GM23338 (cell line): ENCODE results near the gene SIRPB2. TPM values are rescaled to one million over a fixed set of nuclear protein-coding genes. Genes with fewer than 3 reads are reported as not detected.

Experiments
- ATAC-seq: fragments of 200-7000 bp; cut with Tn5 transposase; 3 replicates; pipeline ENCODE4 v1.9.1; 2020
- DNase-seq: peaks from one replicate; pipeline ENCODE4 v3.0.0-alpha.2; 2015; ENCODE audit warnings: low spot score
- H2AFZ ChIP-seq: fragments of 200-600 bp; sonication (generic); 2 replicates; pipeline ENCODE4 v1.8.0; 2016; ENCODE audit warnings: antibody characterized with exemption, mild to moderate bottlenecking, moderate library complexity
- H3F3A ChIP-seq: fragments of 200-600 bp; sonication (generic); replicated peaks from 2 replicates; pipeline ENCODE4 v1.8.0; 2017; ENCODE audit warnings: antibody characterized with exemption, mixed run types, low read depth
- H3K27ac ChIP-seq: fragments of 200-600 bp; sonication (generic); 2 replicates; pipeline ENCODE4 v1.6.1; 2016; ENCODE audit warnings: low read depth
- H3K27me3 ChIP-seq: fragments of 200-600 bp; sonication (generic); 2 replicates; pipeline ENCODE4 v1.8.0; 2016; ENCODE audit warnings: mild to moderate bottlenecking, mixed run types, moderate library complexity; ENCODE audit not compliant: insufficient read depth
- H3K36me3 ChIP-seq: fragments of 200-600 bp; sonication (generic); 2 replicates; pipeline ENCODE4 v1.8.0; 2016; ENCODE audit warnings: mild to moderate bottlenecking; ENCODE audit not compliant: insufficient read depth
- H3K4me1 ChIP-seq: fragments of 200-600 bp; sonication (generic); 2 replicates; pipeline ENCODE4 v1.8.0; 2016; ENCODE audit warnings: mild to moderate bottlenecking, moderate library complexity; ENCODE audit not compliant: insufficient read depth
- H3K4me2 ChIP-seq: fragments of 200-600 bp; sonication (generic); 2 replicates; pipeline ENCODE4 v1.7.1; 2017; ENCODE audit warnings: mixed run types
- H3K4me3 ChIP-seq: fragments of 200-600 bp; sonication (generic); 2 replicates; pipeline ENCODE4 v1.6.1; 2016; ENCODE audit warnings: mixed run types
- H3K79me2 ChIP-seq: fragments of 200-600 bp; sonication (generic); replicated peaks from 2 replicates; pipeline ENCODE4 v1.8.0; 2017; ENCODE audit warnings: mild to moderate bottlenecking; ENCODE audit not compliant: insufficient read depth
- H3K9me2 ChIP-seq: fragments of 200-600 bp; sonication (generic); 2 replicates; pipeline ENCODE4 v1.8.0; 2017; ENCODE audit not compliant: insufficient read depth
- H4K20me1 ChIP-seq: fragments of 200-600 bp; sonication (generic); replicated peaks from 2 replicates; pipeline ENCODE4 v1.8.0; 2017; ENCODE audit warnings: mild to moderate bottlenecking; ENCODE audit not compliant: insufficient read depth
- H3K27ac Mint-ChIP-seq: 2 replicates; pipeline ENCODE4 v1.8.0; 2020; ENCODE audit warnings: inconsistent platforms, mild to moderate bottlenecking, moderate library complexity, mixed read lengths
- H3K27me3 Mint-ChIP-seq: 3 replicates; pipeline ENCODE4 v1.8.0; 2022; ENCODE audit warnings: low read depth, mild to moderate bottlenecking, moderate library complexity, mixed read lengths, inconsistent platforms; ENCODE audit not compliant: insufficient read depth, poor library complexity
- H3K36me3 Mint-ChIP-seq: 3 replicates; pipeline ENCODE4 v1.8.0; 2021; ENCODE audit warnings: low read depth, mild to moderate bottlenecking, inconsistent platforms, moderate library complexity, mixed read lengths
- H3K4me1 Mint-ChIP-seq: 3 replicates; pipeline ENCODE4 v1.8.0; 2020; ENCODE audit warnings: mild to moderate bottlenecking, inconsistent platforms, mixed read lengths
- H3K4me3 Mint-ChIP-seq: 3 replicates; pipeline ENCODE4 v1.8.0; 2021; ENCODE audit warnings: moderate library complexity, mild to moderate bottlenecking, inconsistent platforms, mixed read lengths
- H3K9me3 Mint-ChIP-seq: 3 replicates; pipeline ENCODE4 v1.8.0; 2020; ENCODE audit warnings: moderate library complexity, mild to moderate bottlenecking, inconsistent platforms, mixed read lengths
- CREB1 ChIP-seq: fragments of 250-450 bp; sonication (Bioruptor Pico); IDR thresholded peaks from 2 replicates; pipeline ENCODE4 v1.5.0; 2020; ENCODE audit warnings: low read depth, mild to moderate bottlenecking, moderate library complexity
- ETS1 ChIP-seq: IDR thresholded peaks from 2 replicates; pipeline ENCODE4 v1.6.1; 2016; ENCODE audit warnings: antibody characterized with exemption
- EZH2 ChIP-seq: fragments of 200-600 bp; sonication (generic); IDR thresholded peaks from one replicate; pipeline ENCODE4 v1.8.0; 2017; ENCODE audit warnings: antibody characterized with exemption, mild to moderate bottlenecking, low read depth; ENCODE audit not compliant: unreplicated experiment
- JUNB ChIP-seq: IDR thresholded peaks from one replicate; pipeline ENCODE4 v1.6.1; 2016; ENCODE audit warnings: antibody characterized with exemption; ENCODE audit not compliant: unreplicated experiment
- POLR2AphosphoS5 ChIP-seq: IDR thresholded peaks from 2 replicates; pipeline ENCODE4 v1.6.1; 2016; ENCODE audit warnings: antibody characterized with exemption, low read depth
- ZNF114 ChIP-seq: fragments of 250-450 bp; sonication (Bioruptor Pico); IDR thresholded peaks from 2 replicates; pipeline ENCODE4 v1.5.0; 2020; ENCODE audit warnings: mild to moderate bottlenecking, moderate library complexity
- ZNF462 ChIP-seq: fragments of 250-450 bp; sonication (Bioruptor Pico); IDR thresholded peaks from 2 replicates; pipeline ENCODE4 v1.5.0; 2020; ENCODE audit warnings: mild to moderate bottlenecking, moderate library complexity
- polyA plus RNA-seq: library from polyadenylated mRNA; unstranded; fragments of >200 nt; fragmentation: Nextera tagmentation; extraction: Ambion mirVana; gene quantifications from 2 replicates; pipeline ENCODE4 v1.2.1, GENCODE V29; 2016
- total RNA-seq: library from RNA; depleted of rRNA; stranded (reverse); fragments of >200 nt; shearing (Covaris generic); gene quantifications from 2 replicates; pipeline ENCODE4 v1.2.3, GENCODE V29; 2014
- TF ChIP-seq, protein P1 (sequence below): IDR thresholded peaks from one replicate; pipeline ENCODE4 v1.6.1; 2018; ENCODE audit warnings: antibody characterized with exemption; ENCODE audit not compliant: unreplicated experiment
- TF ChIP-seq, protein P2 (sequence below), 2 experiments: fragments of 200-600 bp in 1 of 2; sonication (generic) in 1 of 2; conservative IDR thresholded peaks; 2 replicates each; pipeline versions ENCODE4 v1.5.1 to v1.6.1; 2016 to 2017; ENCODE audit warnings: antibody characterized with exemption in 2 of 2, low read depth in 2 of 2, mild to moderate bottlenecking in 2 of 2, moderate library complexity in 1 of 2

The SIRPB2 gene
- total and polyA plus RNA-seq, 2 experiments from 2014 or later = 0.29 TPM; not detected in 1

- TF ChIP-seq, protein P1, sequence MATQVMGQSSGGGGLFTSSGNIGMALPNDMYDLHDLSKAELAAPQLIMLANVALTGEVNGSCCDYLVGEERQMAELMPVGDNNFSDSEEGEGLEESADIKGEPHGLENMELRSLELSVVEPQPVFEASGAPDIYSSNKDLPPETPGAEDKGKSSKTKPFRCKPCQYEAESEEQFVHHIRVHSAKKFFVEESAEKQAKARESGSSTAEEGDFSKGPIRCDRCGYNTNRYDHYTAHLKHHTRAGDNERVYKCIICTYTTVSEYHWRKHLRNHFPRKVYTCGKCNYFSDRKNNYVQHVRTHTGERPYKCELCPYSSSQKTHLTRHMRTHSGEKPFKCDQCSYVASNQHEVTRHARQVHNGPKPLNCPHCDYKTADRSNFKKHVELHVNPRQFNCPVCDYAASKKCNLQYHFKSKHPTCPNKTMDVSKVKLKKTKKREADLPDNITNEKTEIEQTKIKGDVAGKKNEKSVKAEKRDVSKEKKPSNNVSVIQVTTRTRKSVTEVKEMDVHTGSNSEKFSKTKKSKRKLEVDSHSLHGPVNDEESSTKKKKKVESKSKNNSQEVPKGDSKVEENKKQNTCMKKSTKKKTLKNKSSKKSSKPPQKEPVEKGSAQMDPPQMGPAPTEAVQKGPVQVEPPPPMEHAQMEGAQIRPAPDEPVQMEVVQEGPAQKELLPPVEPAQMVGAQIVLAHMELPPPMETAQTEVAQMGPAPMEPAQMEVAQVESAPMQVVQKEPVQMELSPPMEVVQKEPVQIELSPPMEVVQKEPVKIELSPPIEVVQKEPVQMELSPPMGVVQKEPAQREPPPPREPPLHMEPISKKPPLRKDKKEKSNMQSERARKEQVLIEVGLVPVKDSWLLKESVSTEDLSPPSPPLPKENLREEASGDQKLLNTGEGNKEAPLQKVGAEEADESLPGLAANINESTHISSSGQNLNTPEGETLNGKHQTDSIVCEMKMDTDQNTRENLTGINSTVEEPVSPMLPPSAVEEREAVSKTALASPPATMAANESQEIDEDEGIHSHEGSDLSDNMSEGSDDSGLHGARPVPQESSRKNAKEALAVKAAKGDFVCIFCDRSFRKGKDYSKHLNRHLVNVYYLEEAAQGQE = no peak
- no peak for TF ChIP-seq POLR2AphosphoS5
Observed at GRCh38 chr20:1460275-1460674, 30.9 kb downstream of the SIRPB2 start (continued).

GRCh38 chr20:1457992-1458391 is 33.2 kb downstream of the SIRPB2 start:
- ATAC-seq (no peak), DNase-seq (no peak)
- Histone ChIP-seq H3F3A (no peaks in the 10 kb centered on the region), H2AFZ (no peak overlapping the region), H3K9me2 (no peaks in the 10 kb centered on the region), H3K79me2 (peaks cover 32% of the 10 kb centered on the region), H3K27me3 (no peaks in the 10 kb centered on the region), H3K4me3 (no peak overlapping the region), H3K36me3 (peaks cover 45% of the 10 kb centered on the region), H3K4me2 (no peak overlapping the region), H3K27ac (no peak overlapping the region), H4K20me1 (peaks cover 35% of the 10 kb centered on the region), H3K4me1 (no peaks in the 10 kb centered on the region)
- Mint-ChIP-seq H3K27me3 (no peaks in the 10 kb centered on the region), H3K9me3 (no peaks in the 10 kb centered on the region), H3K4me3 (no peak overlapping the region), H3K27ac (no peak overlapping the region), H3K36me3 (peaks cover 59% of the 10 kb centered on the region), H3K4me1 (no peaks in the 10 kb centered on the region)
- TF ChIP-seq EZH2 = no peak
- no peak for TF ChIP-seq JUNB
- no peak for TF ChIP-seq ZNF114
- no peak for TF ChIP-seq ETS1
- TF ChIP-seq POLR2AphosphoS5 = no peak
- TF ChIP-seq CREB1 (CRISPR knock-in tag) = no peak
- TF ChIP-seq, protein P2, sequence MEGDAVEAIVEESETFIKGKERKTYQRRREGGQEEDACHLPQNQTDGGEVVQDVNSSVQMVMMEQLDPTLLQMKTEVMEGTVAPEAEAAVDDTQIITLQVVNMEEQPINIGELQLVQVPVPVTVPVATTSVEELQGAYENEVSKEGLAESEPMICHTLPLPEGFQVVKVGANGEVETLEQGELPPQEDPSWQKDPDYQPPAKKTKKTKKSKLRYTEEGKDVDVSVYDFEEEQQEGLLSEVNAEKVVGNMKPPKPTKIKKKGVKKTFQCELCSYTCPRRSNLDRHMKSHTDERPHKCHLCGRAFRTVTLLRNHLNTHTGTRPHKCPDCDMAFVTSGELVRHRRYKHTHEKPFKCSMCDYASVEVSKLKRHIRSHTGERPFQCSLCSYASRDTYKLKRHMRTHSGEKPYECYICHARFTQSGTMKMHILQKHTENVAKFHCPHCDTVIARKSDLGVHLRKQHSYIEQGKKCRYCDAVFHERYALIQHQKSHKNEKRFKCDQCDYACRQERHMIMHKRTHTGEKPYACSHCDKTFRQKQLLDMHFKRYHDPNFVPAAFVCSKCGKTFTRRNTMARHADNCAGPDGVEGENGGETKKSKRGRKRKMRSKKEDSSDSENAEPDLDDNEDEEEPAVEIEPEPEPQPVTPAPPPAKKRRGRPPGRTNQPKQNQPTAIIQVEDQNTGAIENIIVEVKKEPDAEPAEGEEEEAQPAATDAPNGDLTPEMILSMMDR (conservative IDR thresholded peaks at IDR 0.05; ENCODE audit: low read depth in 2 of 2) = no peak
- TF ChIP-seq ZNF462 = no peak
